HG03064 (cell line): ENCODE results near the gene AKAP8L.

Experiments
- ATAC-seq: cut with Tn5 transposase; IDR thresholded peaks from one replicate; pipeline ENCODE4 v1.9.1; 2021; ENCODE audit warnings: low read depth; ENCODE audit not compliant: unreplicated experiment

Gene AKAP8L

DNA sequence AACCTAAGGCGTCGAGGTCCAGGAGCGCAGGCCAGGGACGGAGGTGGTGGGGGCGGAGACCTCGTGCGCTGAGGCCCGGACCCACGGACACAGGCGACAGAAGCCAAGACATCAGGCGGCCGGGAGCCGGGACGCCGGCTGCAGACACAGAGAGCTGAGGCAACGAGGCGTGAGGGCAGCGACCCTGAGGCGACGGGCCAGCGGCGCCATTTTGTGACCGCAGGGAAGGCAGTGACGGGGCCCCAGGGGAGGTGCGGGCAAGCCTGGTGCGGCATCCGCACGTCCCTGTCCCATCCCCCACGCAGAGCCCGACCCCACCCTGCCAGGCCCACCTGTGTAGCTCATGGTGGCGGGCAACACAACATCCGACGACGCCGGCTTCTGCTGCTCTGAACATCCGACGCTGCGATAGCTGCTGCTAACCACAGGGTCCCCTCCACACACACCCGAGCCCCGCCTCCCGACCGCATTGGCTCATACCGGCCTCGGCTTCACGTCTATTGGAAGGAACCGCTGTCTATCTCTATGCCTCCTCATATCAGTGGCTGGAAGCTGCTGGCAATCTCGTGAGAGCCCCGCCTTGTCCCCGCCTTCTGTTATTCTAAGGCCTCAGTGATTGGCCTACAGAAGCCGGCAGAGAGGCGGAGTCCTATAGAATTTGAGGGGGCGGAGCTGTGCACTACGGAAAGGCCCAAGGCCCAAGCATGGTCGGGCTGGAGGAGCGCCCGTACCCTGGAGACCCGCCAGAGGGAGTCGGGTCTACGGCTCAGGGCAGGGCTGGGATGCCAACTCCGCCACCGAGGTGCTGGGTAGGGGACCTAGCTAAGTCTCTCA is at the start of gene AKAP8L:
Gene AKAP8L (minus strand): TSS at position 410 of the 834 bp plus-strand sequence. CDS start 65 bp downstream, at position 345.
- ATAC-seq = peak; percentile 90

GRCh38 chr19:15467734-15468214 is 49.0 kb upstream of the AKAP8L start:
- no peak for ATAC-seq

GRCh38 chr19:15466851-15467733 is 48.3 kb upstream of the AKAP8L start:
- peak; percentile 49 for ATAC-seq

DNA sequence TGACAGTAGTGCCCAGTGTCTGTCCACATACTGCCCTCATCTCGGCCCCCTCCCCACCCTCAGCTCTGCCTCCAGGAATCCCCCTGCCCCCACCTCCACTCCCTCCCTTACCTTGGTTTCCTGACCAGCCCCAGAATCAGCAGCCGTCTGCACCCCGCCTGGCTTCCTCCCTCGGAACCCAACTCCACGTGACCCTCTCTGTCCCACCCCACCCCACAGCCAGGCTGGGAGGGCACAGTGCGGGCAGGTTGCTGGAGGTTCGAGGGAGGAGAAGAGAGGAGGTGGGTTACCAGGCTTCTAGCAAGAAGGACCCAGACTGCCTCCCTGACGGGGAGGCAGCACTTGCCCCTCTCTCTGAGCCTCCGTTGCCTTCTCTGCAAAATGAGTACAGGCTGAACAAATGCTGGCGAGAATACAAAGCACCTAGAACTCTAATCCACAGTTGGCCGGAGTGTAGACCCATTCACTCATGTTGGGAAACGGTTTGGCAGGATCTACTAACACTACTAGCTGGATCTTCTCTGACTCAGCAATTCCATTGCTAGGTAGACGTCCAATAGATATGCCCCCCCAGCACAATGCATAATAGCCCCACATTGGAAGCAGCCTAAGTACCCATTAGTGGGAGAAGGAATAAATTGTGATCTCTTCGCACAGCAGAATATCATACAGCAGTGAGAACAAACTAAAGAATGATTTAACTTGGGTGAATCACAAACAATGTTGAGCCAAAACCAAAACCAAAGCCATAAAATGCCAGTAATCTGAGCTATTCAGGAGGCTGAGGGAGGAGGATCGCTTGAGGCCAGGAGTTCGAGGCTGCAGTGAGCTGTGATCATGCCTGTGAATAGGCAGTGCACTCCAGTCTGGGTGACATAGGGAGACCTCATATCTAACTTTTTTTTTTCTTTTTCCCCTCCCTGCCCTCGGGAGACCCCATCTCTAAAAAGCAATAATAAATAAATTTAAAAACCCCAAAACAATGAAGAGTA is 45.9 kb upstream of the AKAP8L start, which contains the start of gene RASAL3:
Gene RASAL3 (minus strand): TSS at position 151 of the 992 bp plus-strand sequence. CDS start 186 bp downstream, outside the sequence.
- no peak for ATAC-seq

- no peak for ATAC-seq
These were observed 45.1 kb upstream of the AKAP8L start for GRCh38 chr19:15463861-15464371.

GRCh38 chr19:15461694-15462093 is 42.9 kb upstream of the AKAP8L start:
- ATAC-seq = no peak

- ATAC-seq = no peak
These were observed 39.1 kb upstream of the AKAP8L start for GRCh38 chr19:15457701-15458484.

DNA sequence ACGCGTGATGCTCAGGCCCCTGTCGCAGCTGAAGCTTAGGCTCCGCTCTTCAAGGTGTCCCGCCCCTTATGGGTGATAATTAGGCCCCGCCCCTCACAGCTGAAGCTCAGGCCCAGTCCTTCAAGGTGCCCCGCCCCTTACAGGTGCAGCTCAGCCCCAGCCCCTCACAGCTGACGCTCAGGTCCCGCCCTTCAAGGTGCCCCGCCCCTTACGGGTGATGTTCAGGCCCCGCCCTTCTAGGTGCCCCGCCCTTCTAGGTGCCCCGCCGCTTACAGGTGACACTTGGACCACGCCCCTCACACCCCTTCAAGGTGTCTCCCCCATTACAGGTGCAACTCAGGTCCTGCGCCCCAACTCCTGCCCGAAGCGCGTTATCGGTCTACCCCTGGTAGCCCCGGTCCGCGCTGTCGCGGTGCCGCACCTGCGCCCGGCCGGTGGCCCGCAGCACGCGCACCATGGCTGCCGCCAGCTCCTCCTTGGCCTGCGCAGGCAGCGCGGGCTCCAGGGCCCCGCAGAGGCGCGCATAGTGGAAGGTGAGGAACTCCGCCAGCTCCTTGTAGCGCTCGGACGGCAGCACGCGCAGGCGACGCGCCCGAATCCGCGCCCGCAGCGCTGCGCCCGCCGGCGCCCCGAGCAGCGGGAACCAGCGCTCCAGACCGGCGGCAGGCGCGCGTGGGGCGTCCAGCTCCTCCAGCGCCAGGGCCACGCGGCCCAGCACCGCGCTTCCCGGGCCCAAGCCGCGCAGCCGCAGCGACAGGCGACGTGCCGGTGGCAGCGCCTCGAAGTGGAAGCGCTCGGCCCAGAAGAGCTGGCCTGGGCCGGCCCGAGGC is 38.3 kb upstream of the AKAP8L start:
- no peak for ATAC-seq

DNA sequence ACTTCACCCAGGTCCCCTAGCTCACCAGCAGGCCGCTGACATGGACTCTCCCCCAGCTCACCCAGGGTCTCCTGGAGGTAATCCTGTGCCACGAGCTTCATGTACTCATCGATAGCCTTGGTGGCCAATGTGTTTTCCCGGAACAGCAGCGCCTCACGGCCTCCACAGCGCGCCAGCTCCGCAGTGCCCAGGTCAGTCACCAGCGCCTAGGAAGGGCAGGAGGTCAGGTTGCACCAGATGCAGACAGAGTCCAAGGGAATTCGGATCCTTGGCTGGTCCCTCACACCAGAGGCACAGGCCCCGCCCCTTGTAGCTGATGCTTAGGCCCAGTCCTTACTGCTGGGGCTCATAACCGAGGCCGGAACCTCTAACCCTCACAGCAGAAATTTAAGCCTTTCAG is 37.7 kb upstream of the AKAP8L start:
- ATAC-seq = no peak

- ATAC-seq = no peak
These were observed 37.2 kb upstream of the AKAP8L start for GRCh38 chr19:15455996-15456395.

DNA sequence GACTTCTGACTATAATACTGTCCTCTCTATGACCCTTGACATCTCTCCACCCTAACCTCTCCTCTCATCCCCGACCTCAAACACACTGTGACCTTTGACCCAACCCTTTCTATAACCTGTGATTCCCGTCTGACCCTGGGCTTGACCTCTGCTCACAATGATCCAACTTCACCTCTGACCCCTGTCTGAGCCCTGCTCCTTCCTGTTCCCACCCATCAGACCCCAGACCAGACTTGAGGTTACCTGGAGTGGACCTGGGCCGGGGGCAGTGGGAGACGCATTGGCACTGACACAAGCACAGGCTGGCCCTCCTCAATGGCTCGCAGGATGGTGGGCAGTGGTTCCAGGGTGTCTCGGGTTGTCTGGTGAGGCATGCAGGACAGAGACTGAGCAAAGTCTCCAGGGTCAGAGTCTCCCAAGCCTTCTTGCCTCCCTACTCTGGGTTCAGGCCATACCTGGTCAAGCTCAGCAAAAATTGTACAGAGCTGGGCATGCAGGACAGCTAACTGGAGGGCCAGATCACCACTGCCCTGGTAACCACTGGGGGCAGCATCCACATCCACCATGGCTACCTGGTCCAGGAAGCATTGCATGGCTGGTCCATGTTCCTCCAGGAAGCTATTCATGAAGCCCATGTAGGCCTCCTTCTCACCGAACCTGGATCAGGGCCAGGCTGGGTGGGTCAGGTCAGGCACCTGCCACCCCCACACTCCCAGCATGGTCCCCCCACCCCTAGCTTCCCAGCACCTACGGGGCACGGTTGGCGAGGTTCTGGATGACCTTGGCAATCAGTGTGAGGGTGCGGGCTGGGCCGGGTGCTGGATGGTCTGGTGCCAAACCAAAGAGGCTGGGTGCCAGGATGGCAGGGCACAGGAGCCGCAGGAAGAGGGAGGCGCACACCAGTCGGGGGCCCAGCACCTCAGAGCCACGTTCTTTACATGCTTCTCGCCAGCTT is 35.4 kb upstream of the AKAP8L start:
- no peak for ATAC-seq

DNA sequence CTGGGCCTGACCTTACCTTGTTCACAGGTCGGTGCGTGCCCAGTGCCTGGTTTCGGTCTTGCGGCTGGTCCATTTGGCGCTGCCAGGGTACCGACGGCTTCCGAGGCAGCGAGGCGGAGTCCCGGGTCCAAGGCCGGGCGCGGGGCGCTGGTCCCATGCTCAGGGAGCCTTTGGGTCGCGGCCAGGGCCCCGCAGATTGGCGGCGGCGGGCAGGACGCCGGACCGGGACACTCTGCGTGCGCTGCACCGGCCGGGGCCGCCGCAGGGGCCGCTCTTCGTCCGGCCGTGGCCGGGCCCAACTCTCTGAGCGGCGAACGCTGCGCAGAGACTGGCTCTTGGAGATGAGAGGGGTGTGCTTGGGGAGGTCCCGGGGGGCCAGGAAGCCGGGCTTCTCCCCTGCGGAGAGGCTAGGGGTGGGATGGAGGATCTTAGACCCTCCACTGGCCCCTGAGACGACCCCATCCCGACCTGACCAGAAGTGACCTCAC is 34.3 kb upstream of the AKAP8L start:
- no peak for ATAC-seq

GRCh38 chr19:15452111-15453047 is 33.6 kb upstream of the AKAP8L start:
- no peak for ATAC-seq

GRCh38 chr19:15450528-15450890 is 31.7 kb upstream of the AKAP8L start:
- ATAC-seq = no peak

GRCh38 chr19:15449620-15450527 is 31.1 kb upstream of the AKAP8L start, which contains the start of gene WIZ:
Gene WIZ (minus strand): TSS chr19:15449956. CDS start chr19:15448307, 1,649 bp downstream.
- no peak for ATAC-seq
